Forelimb muscle (tissue), 1 donor: ENCODE results near the gene IGF1R. TPM values are rescaled to one million over a fixed set of nuclear protein-coding genes. Genes with fewer than 3 reads are reported as not detected.

Experiments used
- DNase-seq: peaks from one replicate; pipeline ENCODE4 v3.0.0-alpha.2; 2013; ENCODE audit warnings: low read depth
- polyA plus RNA-seq: library from polyadenylated mRNA; unstranded; fragments of 120-200 nt; gene quantifications from one replicate; pipeline ENCODE4 v1.2.1, GENCODE V29; 2013; ENCODE audit not compliant: insufficient read length

Gene IGF1R
- polyA plus RNA-seq, 1 donor: 14.9 TPM

DNA sequence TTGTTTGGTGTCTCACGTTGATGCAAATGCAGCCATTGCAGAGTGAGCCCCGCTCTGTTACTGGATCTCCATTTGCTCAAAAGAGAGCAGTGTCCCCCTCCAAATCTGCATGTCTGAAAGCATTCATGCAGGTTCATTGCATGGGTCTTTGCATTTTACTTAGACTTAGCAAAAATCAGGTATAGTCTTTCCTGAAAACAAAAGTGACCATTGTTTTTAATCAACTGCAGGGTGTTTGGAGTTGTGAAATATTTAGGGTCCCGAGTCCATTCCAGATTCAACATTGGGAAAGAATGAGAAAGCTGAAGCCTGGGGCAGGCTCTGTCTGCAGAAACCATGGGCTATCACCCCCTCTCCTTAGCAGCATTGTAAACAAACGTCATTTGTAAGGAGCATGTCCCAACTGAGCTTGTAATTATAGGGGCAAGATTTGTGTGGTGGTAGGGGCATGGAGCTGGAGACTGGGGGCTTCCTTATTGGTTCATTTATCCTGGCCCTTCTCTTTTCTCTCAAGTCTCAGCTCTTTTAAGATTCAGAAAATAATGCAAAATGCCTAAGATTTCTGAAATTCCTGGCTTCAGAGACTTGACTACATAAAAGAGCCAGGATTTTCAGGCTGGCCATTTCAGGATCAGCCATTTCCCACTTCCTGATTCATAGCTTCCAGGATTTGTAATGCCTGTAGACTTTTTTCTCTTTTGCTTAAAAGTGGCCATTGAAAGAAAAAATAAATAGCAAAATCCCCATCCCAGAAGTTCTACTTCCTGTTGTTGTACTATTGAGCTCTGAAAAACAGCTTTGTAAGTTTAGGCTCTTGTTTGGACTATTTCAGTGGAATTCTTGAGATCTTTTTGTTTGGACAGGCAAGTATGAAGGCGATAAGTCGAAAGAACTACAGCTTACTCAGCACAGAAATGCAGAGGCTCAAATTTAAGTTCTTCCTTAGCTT lies 23.0 kb downstream of the IGF1R start:
- no peak for DNase-seq

DNA sequence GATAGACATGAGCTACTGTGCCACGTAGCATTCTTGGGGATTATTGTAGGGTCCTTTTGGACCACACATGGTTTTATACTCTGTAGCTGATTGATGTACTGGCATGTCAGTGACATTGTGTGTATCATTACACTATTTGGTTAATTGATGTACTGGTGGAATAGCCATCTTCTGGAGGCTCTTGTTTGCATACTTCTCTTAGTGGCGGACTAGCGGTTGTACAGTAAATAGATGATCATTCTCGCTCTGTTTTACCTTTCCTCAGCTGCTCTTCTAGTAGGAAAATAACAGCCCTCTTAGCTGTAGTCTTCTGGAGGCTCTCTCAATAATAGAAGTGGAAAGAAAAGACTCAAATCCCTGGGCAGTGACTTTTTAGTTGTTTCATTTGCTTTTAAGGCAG lies 24.8 kb downstream of the IGF1R start:
- no peak for DNase-seq

DNA sequence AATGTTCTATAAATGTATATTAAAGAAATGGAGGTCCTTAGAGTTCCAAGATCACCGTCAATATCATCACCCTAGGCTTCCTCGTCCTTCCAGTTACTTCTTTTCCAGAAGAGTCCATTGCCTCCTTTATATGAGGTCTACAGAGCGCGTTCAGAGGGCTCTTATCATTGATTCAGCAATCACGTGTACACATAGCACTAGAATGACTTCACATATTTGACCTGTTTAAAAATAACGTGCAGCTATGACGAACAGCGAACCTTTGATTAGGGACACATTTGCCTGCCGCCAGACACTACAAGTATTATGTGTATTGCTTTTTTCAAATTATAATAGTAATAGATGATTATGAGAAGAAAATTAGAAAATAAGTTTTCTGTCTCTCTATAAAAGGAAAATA lies 26.0 kb downstream of the IGF1R start:
- no peak for DNase-seq

DNA sequence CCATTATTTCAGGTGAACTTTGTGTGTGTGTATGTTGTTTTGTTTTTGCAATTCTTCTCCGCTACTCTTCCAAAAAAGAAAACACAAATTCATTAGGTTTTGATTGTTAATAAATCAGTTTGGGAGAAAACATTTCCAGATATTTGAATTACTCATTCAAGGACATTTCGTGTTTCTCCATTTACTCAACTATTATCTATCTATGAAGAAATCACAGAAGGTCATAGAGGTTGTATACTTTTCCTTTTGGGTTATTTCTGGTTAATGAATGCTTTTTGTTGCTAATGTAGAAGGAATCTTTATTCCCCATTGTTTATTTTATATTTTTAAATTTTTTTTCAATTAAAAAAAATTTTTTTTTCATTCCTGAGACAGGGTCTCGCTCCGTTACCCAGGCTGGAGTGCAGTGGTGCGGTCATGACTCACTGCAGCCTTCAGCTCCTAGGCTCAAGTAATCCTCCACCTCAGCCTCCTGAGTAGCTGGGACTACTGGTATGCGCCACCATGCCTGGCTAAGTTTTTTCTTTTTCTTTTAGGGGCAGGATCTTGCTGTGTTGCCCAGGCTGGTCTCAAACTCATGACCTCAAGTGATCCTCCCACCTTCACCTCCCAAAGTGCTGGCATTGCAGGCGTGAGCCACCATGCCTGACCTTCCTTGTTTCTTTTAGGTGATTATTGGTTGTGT lies 28.4 kb downstream of the IGF1R start:
- no peak for DNase-seq

DNA sequence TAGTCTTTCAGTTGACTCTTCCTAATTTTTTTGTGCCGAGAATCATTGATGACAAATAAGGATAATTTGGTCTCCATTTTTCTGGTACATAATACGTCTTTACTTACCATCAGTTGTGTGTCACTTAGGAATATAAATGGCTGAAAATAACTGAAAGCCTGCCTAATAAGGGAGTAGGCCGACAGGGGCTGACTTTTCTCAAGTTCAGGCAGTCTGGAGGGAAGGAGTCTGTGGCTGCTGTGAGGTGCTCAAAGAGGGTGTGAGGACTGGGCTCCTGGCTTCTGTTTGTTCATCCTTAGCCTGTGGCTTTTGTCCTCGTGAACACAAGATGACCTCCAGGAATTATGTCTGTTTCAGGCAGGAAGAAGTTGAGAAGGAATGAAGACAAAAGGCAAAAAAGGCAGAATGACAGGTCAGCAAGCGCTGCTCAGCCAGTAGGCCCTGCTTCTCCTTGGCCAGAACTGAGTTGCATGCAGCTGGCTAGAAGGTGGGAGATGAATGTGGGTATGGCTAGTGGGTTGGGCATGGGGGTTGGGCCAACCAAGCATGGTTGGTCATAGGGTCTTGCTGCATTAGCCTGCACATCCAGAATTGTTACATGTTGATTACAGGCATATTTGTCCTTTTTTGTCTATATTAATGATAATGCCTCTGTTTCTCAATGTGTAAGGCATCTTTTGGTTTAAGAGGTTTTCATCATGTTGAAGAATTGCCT lies 29.2 kb downstream of the IGF1R start:
- no peak for DNase-seq

DNA sequence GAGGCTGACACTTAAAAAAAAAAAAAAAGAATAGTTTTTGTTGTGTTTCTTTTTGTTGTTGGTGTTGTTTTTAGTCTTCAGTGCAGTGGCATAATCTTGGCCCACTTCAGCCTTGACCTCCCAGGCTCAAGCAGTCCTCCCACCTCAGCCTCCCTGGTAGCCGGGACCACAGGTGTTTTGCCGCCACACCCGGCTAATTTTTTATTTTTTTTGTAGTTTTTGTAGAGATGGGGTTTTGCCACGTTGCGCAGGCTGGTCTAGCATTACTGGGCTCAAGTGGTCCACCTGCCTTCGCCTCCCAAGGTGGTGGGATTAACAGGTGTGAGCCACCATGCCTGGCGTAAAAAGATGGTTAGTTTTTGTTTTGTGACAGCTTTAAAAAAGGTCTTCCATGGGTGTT lies 30.1 kb downstream of the IGF1R start:
- DNase-seq: no peak

DNA sequence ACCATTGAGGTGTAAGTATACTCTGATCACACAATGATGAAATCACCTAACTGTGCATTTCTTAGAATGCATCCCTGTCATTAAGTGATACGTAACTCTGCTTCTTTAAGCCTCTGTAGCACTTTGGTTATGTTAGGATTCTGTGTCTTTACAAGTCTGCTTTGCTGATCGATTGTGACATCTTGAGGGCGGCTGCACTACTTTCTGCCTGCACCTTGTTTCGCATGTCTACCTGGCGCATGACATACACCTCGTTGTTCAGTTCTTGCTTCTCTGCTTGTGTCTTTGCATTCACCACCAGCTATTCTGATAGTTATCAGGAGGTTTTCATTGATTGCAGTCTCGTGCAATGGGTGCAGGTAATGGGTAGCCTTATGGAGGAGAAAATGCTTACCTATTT lies 32.7 kb downstream of the IGF1R start:
- no peak for DNase-seq

DNA sequence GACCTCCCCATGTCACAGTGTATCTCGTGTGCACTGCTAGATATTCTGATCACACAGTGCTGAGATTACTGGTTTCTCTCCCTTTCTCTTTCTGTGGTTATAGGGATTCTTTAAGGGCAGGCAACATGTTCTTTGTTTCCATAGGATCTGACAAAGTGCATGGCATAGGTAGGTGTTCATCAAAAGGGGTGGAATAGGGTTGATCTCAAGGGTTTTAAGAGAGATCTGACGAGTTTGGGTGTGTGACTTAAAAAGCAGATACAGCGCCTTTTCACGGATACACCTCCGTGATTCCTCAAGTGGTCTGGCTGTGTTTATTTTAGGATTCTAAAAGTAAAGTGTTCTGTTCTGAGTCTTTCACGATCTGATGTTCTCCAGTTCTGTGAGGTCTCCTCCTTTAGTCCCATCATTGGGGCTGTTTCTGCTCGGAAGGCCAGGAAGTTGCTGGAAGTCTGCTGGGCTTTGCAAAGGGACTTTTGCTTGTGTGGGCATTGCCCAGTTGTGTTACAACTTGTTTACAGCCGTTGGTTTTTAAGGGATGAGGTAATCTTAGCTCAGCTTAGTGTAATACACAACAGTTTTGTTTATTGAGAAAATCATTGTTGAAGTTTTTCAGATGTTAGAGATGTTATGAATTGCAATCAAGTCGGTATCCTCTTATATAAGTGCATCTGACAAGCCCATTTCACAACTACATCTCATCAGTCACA lies 34.8 kb downstream of the IGF1R start:
- no peak for DNase-seq

DNA sequence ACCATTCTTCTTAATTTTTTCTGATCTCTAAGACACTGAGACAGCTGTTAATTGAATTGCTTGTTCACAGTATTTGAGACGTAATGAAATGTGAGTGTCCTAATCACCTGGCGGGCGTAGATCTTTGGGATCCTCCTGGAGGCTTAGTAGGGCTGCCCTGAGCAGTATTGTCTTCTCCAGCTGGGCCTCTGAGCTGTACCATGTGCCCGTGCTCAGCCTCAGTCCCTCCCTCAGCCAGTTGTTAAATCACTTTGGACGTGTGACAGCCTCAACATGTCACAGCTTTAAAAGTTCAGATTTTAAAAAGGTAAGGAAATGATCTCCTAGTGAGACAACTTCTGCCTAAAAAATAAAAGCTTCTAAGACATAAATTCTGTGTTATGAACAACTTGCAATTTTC lies 35.5 kb downstream of the IGF1R start:
- DNase-seq: no peak

DNA sequence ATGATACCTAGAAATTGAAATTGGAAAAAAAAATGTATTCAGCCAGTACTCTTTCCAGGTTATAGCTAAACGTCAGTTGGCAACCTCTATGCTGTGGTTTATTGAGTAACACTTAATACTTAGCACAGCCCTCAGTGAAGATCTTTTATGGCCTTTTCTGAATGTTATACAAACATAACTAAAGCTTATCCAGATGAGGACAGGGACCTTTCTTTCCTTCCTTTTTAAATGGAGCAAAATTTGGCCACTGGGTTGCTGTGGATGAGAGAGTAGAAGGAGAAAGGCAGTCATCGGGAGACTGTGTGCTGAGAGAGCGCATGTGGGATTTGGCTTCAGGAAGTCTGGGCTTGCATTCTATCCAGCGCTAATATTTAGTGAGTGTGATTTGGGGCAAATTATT lies 36.1 kb downstream of the IGF1R start:
- DNase-seq: peak; percentile 31

DNA sequence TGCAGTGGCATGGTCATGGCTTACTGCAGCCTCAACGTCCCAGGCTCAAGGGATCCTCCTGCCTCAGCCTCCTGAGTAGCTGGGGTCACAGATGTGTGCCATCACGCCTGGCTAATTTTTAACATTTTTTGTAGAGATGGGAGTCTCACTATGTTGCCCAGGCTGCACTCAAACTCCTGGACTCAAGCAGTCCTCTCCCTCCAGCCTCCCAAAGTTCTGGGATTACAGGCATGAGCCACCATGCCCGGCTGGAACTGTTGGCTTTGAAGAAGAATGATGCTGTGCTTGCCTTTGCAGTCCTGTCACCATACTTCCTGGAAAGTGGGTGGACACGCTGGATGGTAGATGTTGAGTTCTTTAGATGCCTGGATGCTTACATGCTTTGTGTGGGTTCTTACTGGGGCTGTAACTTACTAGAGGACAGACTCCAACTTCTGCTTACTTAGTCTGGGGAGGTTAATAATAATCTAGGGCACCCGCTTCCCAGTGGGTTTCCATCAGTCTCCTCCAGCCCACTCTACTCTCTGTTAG lies 36.7 kb downstream of the IGF1R start:
- no peak for DNase-seq

DNA sequence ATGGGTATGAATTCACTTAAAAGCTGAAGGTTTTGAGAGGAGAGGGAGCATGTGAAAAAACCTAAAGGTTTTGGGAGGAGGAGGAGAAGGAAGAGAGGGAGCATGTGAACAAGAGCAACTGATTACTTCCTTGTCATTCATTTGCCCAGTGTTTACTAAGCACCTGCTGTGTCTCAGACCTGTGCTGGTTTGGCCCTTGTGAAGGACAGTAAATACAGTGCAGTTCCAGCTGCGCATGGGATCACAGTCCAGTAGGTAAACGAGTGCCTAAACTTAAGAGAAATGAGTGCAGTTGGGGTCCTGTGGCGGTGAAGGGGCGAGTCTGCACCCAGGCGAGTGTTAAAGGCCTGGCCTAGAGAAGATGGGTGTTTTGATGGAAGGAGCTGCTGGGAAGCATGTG lies 38.6 kb downstream of the IGF1R start:
- DNase-seq: no peak

DNA sequence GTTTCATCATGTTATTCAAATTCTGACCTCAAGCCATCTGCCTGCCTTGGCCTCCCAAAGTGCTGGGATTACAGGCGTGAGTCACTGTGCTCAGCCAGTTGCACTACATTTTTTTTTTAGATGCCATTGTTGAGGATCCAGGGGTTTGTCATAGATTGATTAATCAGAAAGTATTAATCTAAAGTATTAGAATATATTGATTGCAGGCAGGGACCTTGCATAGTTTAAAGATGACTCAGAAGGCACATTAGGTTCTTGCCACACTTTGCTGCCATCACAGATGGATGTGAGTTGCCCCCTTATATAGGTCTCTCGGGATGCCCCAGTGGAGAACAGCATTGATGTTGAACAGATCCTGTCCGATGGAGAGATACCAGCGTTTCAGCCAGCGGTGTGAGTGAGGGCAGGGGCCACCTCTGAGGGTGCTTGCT lies 41.1 kb downstream of the IGF1R start:
- no peak for DNase-seq

DNA sequence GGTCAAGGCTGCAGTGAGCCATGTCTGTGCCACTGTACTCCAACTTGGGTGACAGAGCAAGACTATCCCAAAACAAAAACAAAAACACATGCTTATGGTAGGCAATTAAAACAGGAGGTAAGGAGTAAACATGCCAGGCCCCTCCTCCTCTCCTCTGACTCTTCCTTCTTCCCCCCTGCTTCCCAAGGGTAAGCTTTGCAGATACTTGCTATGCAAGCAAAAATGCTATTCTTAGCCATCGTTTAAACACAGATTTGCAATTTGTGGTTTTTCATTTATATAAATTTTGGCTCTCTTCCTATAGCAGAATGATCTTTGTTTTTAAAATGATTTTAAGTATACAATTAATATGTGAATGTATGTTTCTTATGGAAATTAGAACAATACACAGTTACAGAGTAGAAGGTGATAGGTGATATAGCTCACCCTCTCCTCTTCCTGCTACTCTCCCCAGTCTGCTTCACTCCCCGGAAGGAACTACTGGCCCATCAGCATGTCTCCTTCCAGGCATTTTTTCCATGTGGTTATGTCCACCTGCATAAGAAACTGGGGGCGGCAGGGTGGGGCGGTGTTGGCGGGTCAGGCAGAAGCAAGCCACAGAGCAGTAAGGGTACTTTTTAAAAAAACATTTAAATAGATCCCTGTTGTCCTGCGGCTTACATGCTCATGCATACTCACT lies 42.1 kb downstream of the IGF1R start:
- no peak for DNase-seq

DNA sequence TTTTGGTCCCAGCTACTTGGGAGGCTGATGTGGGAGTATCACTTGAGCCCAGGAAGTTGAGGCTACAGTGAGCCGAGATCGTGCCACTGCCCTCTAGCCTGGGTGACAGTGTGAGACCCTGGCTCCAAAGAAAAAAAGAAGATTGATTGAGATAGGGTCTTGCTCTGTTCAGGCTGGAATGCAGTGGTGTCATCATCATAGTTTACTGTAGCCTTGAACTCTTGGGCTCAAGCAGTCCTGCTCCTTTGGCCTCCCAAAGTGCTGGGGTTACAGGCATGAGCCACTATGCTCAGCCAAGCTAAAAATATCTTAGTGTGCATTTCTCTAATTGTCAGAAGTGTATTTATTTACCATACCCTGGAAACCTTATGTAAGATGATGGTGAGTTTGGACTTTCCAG lies 43.9 kb downstream of the IGF1R start:
- no peak for DNase-seq

DNA sequence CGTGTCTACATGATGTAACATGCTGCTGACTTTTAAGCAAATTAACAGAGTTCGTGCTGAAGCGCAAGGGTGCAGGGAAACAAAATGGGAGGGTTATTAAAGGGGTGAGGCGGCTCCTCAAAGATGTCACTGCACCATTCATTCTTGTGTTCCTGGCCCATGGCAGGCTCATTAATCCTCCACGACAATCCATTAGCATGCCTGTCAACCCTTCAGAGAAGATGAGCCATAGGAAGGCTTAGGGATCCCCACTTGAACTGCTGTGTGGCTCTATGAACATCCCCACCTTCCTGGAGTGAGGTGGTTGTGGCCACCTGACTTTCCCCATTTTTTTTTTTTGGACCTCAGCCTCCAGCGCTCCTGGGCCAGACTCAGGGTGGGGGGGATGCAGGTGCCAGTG lies 45.8 kb downstream of the IGF1R start:
- no peak for DNase-seq

DNA sequence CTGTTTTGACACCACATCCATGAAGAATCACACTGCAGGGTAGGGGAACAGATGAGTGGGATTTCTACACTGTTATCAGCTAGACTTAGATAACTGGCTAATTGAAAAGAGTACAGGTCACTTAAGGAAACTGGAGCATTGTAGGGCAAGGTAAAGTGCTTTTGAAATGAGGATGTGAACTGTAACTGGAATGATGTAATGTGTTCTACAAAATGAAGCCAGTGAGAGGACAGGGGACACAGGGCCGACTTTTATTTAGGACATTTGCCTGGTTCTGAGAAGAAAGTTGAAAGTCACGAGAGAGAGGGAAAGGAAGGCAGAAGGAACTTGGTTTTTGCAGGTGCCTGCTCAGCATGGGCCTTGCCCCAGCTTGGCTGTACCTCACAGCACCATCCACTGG lies 50.5 kb downstream of the IGF1R start:
- no peak for DNase-seq

DNA sequence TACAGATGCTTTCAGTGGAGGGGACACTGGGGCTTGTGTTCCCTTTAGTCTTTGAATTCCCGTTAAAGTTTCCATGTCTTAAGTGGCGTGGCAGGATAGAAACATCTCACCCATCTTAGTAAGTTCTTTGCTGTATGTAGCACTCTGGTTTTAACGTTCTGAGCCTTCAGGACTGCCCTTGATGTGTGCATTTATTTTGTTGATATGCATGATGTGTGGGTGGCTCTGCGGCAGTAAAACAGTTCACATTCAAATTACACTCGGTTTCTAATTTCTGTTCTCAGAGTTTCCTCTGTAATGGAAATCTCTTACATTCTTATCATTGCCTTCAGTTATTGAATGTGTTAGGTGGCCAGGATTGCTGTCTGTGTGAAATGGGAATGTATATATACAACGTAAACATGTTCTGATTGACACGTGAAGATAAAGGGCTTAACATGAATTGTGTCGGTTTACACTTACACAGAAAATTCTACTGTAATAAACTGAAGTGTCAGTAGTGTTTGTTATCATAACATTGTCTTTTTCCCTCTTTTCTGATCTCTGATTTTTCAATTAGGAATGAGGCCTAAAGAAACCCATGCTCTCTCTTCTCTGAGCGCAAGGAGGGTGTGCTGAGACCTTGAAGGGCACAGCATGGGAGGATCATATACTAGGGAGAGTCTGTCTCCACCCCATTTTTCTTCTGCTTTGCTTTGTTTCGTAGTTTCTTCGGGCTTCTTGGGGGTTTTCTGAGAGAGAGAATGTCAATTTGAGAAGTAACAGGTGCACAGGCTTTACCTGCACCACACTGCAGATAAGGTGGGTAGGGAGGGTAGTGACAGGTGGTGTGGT lies 51.5 kb downstream of the IGF1R start:
- DNase-seq: no peak

DNA sequence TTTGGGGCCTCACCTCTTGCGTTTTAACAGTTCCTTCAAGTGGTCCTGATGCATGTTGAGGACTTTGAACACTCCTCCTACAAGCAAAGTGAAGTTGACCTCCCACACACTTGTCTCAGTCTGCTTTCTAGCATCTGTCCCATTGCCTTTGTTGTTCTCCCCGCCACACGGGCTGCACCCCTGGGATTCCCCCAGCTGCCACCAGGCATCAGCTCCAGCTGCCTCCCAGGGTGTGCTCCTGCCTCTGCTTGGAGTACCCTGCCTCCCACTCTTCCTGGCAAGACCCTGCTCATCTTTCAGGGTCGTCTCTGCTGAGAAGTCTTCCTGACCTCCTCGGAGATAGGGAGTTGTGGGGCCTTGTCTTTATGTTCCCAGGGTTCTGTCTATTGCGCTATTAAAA lies 52.2 kb downstream of the IGF1R start:
- DNase-seq: no peak

DNA sequence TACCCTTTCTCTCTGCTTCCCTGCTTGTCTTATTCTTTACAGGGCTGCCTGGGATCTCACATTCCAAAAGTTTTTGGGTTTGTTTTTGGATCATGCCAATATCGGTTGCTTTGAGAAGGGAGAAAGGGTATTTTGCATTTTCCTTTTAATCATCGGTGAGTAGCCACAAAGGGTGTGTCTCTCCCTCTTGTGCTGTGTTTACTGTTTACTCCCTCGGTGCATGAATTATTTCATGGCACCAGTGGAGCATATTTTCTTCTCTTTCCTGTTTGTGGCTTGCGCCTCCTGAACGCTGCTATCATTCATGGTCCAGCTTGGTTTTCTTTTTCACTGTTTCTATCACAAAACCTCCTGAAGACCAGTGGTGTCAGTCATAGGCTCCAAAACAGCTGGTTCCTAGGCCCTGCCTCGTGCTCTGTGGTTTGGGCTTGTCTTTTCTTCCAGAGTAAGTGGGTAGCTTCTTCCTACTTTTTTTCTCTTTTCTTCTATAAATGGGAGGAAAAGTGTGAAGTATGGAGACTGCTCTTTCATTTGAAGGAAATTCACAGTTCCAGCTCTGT lies 54.9 kb downstream of the IGF1R start:
- no peak for DNase-seq
